Hematopoietic multipotent progenitor cell treated with erythropoietin and hydrocortisone succinate and interleukin-3 and kit ligand, for 6 days (in vitro differentiated cells): ENCODE measurements around the gene OVCA2.

Experiments
- DNase-seq: peaks from one replicate; pipeline ENCODE4 v3.0.0-alpha.2; 2015

The OVCA2 gene

GRCh38 chr17:2089021-2089422 lies 47.2 kb downstream of the OVCA2 start:
- no peak for DNase-seq

GRCh38 chr17:2090210-2090641 lies 48.4 kb downstream of the OVCA2 start:
- DNase-seq, result no peak

GRCh38 chr17:2090804-2091534 lies 49.1 kb downstream of the OVCA2 start:
- no peak for DNase-seq

GRCh38 chr17:2092253-2092652 lies 50.4 kb downstream of the OVCA2 start:
- DNase-seq, result no peak
